HG03575 (cell line): ENCODE results near the gene RPL35A.
"Not testable (repeated sequence)": the region's sequence is repeated elsewhere in the genome, so short reads cannot be mapped to it uniquely, and the experiment has no call there.

ENCODE experiments used
- ATAC-seq: cut with Tn5 transposase; IDR thresholded peaks from one replicate; pipeline ENCODE4 v1.9.1; 2021; ENCODE audit not compliant: unreplicated experiment, insufficient number of reproducible peaks, low FRiP score; ENCODE audit errors: extremely low read depth

Gene RPL35A

DNA sequence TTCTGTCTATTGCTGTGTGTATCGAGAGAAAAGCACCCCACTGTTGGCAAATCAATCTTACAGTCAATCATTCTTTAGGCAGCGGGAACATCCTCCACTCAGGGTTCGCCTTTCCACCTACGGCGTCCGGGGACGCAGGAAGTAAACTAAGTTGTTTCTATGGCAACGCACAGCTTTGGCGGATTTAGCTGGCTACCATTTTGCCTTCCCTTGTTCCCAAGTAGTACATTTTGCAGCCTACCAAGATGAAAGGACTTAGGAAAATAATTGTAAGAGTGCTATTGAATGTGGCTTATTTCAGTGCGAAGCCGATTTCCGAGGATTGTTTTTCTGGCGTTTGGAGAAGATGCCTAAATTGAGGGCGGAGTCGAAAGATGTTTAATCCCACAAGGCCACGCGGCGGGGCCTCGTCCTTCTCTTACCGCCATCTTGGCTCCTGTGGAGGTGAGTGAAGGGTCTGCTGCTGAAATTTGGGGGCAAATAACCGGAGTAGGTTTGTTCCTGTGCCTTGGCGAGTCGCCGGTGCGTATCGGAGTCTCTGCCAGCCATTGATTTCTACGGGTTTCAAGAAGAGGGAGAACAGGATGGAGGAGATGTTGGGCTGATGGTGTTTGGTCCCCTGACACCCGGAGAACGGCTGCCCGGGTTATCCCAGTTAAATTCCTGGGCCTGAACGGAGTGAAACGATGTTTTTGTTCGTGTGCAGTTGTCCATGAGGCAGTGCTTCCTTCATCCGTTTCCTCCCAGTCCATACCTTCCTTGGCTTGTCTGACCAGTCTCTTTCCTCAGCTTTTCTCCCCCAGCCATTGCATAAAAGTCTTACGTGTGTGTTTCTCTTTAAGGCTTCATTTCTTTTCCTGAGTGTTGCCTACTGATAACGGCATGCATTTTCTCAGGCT, at the start of gene RPL35A:
RPL35A (plus strand) TSS at position 413 of the 899 bp plus-strand sequence. CDS start 778 bp downstream, outside the sequence.
- peak; percentile 56 for ATAC-seq

DNA sequence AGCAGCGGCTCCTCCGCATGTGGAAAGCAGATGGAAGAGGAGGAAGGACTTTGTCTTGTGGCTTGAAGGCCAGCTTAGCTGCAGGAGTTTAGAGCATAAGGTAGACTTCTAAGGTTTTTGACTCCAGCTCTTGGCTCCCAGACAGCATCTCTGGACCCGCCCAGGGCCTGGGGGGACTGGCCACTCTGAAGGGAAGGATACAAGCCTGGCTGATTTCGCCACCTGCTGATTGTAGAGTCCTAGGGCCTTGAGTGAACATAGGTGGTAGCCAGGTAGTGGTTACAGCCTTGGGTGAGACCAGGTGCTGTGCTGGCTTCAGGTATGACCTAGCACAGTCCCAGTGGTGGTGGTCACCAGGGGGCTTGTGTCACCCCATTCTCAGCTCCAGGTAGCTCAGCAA, 48.4 kb upstream of the RPL35A start:
- no peak for ATAC-seq

DNA sequence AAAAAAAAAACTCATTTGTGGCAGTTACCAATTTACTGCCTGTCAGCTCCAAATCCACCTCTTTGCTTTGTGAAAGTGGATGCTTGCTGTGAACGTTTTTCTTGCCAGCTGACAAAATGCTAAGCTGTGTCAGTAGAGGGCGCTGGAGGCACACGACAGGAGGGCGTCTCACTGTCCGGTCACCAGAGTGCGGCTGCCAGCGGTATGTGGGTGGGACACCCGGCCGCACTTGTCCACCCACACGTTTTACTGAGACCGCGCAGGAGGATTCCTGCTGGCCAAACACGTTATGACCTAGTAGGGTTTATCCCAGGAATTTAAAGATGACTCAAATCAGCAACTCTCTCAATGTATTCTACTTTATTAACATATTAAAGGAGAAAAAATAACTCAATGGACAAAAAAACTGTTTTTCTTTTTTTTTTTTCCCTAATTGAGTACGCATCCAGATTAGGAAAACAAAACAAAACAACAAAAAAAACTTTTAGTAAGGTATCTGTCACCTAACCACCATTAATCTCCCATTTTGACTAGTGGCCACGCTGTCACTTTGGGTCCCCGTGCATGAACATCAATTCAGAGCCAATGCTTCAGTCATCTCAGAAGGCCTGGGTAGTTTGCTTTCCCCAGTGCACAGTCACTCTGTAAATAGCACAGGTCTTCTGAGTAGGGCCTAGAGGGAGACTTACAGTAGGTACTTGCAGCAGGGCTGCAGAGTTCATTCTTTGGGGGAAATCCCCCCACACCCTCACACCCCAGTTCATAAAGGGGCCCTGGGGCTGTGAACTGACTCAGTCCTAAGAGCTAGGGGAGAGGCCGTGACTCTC, 43.8 kb upstream of the RPL35A start:
- ATAC-seq = no peak

DNA sequence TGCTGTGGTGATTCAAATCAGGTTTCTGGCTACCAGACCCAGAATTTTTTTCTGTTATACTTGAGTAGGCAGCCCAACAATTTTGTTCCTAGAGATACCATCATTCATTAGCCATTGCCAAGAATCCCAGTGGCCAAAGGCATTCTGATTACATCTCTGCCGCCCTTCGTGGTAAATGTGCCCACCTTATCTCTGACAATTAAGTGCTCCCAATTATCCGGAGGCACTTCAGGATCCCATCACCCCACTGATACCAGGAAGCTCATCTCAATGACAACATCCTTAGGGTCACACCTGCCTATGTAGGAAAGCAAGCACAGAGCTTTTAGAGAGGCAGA, 43.2 kb upstream of the RPL35A start:
- no peak for ATAC-seq

DNA sequence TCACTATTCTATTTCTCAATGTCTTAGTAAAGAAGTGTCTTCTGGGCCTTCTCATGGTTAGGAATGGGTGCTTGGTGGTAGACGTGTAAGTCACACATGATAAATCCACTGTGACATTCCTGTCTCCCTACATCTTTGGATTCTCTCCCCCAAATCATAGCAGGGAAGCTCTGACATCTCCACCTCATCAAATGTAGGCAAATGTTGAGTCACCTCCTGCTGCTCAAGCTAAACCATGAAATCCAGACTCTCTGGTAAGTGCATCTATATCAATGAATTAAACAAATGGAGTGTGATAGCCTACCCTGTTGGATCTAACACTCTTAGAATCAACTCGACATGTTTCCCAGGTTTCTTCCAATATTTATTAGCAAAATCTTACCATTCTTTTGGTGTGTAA, 42.8 kb upstream of the RPL35A start:
- no peak for ATAC-seq

DNA sequence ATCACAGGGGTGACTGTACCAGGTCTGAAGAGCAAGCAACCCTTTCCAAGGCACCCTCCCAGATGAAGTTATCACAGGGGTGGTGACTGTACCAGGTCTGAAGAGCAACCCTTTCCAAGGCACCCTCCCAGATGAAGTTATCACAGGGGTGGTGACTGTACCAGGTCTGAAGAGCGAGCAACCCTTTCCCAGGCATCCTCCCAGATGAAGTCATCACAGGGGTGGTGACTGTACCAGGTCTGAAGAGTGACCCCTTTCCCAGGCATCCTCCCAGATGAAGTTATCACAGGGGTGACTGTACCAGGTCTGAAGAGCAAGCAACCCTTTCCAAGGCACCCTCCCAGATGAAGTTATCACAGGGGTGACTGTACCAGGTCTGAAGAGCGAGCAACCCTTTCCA, 41.4 kb upstream of the RPL35A start:
- ATAC-seq = not testable (repeated sequence)

DNA sequence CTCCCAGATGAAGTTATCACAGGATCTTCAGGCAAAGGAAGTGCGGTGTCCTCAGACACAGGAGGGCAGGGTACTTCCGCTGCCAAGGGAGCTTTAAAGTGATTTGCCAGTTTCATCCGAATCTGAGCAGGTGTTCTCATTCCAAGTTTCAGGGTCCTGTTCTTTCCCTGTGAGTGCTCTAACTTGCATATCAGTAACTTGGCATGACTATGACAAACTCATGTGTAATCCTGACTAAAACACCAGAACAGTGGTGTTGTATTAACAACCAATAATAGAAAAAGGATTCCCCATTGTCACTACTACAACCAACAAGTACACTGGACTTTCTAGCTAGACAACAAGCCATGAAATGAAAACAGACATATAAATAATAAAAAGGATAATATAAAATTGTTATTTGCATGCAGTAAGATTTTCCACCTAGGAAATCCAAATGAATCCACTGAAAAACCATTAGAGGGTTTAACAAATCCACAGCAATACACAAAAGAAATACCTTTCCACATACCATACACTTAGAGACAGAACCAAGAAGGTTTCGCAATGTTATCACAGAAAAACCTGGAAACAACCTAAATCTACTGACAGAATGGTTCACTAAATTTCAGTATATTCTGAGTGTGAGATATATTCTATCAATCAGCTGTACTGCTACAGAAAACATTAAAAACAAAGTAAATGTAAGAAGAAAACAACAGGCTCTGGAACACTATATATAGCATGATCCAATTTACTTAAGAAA, 40.9 kb upstream of the RPL35A start:
- no peak for ATAC-seq

DNA sequence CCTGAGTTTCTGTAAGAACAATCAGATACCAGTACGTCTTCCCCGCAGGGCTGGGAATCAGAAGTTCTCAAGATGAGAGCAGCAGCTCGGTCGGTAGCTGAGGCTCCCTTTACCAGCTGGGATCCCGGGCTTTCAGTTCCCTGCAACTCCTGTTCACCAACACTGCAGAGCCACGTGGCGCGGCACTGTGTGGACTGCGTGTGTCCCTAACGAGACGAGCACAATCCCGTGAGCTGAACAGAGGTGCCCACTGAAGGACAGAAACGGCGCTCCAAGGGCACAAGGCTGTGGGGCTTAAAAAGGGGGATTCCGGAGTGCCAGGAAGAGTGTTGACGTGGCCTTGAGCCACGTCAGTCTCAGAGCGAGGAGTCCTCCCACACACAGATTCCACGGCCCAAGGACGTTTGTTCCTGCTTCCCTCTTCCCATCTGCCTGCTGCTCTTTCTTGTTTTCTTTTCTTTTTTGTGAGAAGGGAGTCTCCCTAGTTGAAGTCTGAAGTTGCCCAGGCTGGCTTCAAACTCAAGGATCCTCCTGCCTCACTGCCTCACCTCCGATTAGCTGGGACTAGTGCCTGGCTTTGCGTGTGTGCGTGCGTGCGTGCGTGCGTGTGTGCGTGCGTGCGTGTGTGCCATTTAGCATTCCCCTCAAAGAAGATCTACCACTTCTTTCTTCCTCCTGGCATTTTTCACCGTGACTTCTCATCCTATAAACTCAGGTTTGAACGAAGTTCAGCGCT, 37.1 kb upstream of the RPL35A start:
- ATAC-seq = no peak

DNA sequence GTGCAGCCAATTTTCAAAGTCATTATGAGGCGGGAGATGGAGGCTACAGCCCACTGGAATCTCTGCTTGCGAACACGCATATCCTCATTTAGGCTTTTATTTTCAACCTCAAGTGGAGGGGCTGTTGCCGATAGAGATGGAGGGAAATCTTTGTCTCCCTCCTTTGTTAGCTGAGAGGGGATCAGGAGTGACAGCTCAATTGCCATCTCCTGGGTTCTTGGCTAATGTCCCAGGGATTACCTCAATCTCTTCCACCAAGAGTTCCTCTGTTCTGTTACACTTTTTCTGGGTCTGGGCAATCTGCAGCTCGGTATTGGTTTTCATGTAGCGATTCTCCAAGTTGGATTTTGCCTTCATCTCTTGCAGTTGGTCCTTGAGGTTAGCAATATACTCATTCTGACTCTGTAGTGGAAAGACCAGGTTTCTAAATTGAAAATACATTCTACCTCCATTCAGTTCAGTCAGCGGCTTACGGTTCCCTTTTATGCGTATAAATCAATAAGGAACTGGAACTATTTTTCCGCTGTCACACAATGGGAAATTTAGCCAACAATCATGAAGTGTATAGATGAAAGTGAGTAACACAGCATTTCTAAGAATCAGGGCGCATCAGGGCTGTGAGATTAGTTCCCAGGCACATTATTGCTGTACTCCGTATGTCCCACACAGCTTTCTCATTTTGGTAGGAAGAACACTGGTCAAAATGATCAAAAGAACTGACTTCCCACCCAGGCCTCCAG, 36.2 kb upstream of the RPL35A start:
- no peak for ATAC-seq

DNA sequence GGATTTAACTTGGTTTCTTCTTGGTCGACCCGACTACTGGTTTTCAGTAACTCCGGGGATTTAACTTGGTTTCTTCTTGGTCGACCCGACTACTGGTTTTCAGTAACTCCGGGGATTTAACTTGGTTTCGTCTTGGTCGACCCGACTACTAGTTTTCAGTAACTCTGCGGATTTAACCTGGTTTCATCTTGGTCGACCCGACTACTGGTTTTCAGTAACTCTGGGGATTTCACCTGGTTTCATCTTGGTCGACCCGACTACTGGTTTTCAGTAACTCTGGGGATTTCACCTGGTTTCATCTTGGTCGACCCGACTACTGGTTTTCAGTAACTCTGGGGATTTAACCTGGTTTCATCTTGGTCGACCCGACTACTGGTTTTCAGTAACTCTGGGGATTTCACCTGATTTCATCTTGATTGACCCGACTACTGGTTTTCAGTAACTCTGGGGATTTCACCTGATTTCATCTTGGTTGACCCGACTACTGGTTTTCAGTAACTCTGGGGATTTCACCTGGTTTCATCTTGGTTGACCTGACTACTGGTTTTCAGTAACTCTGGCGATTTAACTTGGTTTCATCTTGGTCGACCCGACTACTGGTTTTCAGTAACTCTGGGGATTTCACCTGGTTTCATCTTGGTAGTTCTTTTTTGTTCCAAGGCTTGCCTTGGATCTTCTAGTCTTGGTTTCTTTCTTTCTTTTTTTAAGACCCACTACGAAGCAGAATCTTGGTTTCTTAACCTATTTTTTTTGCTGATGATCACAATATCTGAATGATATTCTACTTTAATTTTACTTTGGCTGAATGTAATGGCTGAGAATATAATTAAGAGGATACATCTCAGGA, 28.3 kb upstream of the RPL35A start:
- not testable (repeated sequence) for ATAC-seq

DNA sequence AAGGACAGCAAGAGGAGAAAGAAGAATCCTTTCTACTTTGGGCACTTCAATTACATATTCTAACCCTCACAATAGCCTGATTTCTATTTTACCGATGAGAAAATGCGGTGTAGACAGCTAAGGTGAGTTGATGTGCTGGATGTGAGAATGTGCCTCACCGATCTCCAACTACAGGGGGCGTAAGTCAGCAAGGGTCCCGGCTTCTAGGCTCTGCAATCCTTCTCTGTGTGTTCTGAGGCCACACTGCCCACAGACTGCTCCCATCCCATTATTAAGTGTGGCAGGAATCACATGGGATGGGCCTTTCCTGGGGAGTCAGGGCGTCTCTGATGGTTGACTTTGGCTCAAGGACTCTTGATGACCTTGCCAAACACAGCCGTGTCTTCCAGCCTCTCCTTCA, 23.6 kb upstream of the RPL35A start:
- no peak for ATAC-seq

DNA sequence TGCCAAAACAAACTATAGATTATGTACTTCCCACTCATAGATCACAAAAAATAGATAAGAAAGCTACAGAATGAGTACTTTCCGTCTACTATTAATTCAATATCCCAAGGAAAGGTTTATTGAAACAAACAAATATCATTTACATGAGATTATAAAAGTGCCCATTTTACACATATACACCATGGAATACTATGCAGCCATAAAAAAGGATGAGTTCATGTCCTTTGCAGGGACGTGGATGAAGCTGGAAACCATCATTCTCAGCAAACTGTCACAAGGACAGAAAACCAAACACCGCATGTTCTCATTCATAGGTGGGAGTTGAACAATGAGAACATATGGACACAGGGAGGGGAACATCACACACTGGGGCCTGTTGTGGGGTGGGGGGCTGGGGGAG, 22.4 kb upstream of the RPL35A start:
- ATAC-seq = not testable (repeated sequence)

DNA sequence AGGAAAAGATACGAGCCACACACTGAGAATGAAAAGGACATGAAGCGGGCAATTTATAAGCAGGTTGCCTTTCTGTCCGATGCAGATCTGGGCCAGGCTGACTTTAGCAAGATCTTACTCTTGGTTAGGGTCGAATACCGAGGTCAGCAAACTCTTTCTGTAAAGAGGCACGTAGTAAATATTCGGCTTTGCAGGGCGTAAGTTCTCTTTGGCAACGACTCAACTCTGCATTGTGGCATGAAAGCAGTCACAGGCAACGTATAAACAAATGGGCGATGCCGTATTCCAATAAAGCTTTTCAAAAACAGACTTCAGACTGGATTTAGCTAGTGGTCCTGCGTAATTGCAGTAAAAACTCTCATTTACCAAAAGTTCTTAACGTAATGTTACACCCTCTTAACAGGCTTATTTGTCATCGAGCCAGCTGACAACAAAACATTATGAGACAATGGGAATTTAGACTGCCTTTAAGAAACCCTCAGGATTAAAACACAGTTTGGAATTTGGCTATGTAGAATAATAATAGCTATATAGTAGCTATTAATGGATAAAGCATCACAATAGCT, 13.1 kb upstream of the RPL35A start:
- no peak for ATAC-seq

DNA sequence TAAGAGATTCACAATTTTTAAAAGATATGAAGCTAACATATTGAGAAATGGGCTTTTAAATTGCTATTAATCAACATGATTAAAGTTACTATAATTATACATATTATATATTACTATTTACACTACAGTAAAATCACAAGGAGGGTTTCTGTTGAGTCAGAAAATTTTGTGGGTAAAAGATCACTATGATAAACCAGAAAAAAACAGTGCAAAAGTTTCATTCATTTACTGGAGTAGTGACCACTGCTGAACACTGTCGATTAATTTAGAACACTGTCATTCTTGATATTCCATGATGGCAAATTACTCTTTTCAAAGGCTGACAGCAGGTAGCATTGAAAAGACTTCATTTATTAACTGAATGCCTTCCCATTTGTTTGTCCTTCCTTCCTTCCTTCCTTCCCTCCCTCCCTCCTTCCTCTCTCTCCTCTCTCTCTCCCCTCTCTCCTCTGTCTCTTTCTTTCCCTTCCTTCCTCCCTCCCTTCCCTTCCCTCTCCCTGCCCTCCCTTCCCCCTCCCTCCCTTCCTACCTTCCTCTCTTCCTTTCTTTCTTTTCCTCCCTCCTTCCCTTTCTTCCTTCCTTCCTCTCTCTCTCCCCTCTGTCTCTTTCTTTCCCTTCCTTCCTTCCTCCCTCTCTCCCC, 9.1 kb upstream of the RPL35A start:
- no peak for ATAC-seq

DNA sequence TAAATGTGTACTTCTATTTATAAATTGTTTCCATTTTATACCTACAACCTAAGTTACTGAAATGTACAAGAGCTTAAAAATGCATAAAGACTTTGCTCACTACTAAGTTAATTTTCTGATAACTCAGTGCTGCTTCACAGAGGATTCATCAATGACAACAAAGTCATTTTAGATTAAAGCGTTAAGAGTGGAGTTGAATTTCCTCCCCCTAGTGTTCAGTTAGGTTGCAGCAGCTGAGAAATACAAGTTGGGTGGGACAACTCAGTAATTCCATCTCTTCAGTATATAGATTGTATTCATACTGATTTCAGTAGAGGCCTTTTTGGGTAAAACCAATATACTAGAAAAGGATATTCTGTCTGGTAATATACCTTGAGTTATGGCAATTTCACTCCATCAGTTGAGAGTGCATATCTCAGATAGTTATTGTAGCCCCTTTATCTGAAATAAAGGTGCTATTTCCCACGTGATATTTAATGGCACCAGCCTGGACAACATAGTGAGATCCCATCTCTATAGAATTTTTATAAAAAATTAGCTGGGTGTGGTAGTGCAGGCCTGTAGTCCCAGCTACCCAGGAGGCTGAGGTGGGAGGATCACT, 6.9 kb upstream of the RPL35A start:
- no peak for ATAC-seq

DNA sequence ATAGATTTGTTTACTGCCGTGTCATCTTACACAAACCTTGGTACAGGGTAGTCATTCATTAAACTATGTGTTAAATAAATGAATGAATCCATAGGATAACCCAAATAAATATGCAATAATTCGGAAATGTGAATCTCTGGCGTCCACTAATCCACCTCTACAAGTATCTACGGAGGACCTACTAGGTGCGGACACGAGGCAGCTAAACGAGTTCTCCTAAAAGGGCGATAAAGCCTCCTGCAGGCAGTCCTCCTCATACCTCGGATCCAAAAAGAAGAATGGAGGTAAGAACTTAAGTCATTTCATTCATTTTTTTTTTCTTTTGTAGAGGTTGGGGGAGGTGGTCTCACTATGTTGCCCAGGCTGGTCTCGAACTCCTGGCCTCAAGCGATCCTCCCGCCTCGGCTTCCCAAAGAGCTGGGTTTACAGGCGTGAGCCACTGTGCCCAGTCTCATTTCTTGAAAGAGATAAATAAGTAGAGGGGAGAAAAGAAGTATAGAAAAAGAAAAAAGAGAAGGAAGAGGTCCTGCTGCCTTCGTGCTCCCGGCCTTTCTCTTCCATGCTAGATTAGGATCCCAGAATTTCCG, 706 bp upstream of the RPL35A start:
- ATAC-seq = no peak
